Measurements from ENCODE around the gene CEP85L. TPM values are rescaled to one million over a fixed set of nuclear protein-coding genes. Genes with fewer than 3 reads are reported as not detected.

CEP85L gene
- total RNA-seq, 1 donor from 2014 or later = 42.3 TPM

GRCh38 chr6:118591897-118592296 lies 59.5 kb downstream of the CEP85L start:
- no peaks in the 10 kb centered on the region for H3K27me3 Mint-ChIP-seq
- H3K36me3 Mint-ChIP-seq (ENCODE audit: low read depth) = peaks cover 29% of the 10 kb centered on the region
- peaks cover 3% of the 10 kb centered on the region for H3K9me3 Mint-ChIP-seq
- no peak for DNase-seq
- no peak overlapping the region for H3K27ac Mint-ChIP-seq
- no peak overlapping the region for H3K4me3 Mint-ChIP-seq
- peaks cover 9% of the 10 kb centered on the region for H3K4me1 Mint-ChIP-seq
- intact Hi-C loops (cut with micrococcal nuclease) = no loop called here

- H3K27me3 Mint-ChIP-seq = no peaks in the 10 kb centered on the region
- H3K27ac Mint-ChIP-seq = no peak overlapping the region
- peak; percentile 39 for DNase-seq
- H3K4me3 Mint-ChIP-seq = no peak overlapping the region
- H3K36me3 Mint-ChIP-seq (ENCODE audit: low read depth) = peaks cover 35% of the 10 kb centered on the region
- H3K4me1 Mint-ChIP-seq = peaks cover 6% of the 10 kb centered on the region
- H3K9me3 Mint-ChIP-seq = no peaks in the 10 kb centered on the region
- intact Hi-C loops (cut with micrococcal nuclease) = loop anchor here (2.0 to 10.0 kb wide), 2 partner anchors 29 to 305 kb away; no protein-coding TSS in a partner anchor
These were observed 61.6 kb downstream of the CEP85L start for GRCh38 chr6:118589649-118590365.

- intact Hi-C loops (cut with micrococcal nuclease) = loop anchor here (2.0 to 10.0 kb wide), 2 partner anchors 30 to 304 kb away; no protein-coding TSS in a partner anchor
- peaks cover 6% of the 10 kb centered on the region for H3K4me1 Mint-ChIP-seq
- H3K36me3 Mint-ChIP-seq (ENCODE audit: low read depth) = peaks cover 35% of the 10 kb centered on the region
- no peaks in the 10 kb centered on the region for H3K9me3 Mint-ChIP-seq
- no peak overlapping the region for H3K4me3 Mint-ChIP-seq
- H3K27me3 Mint-ChIP-seq = no peaks in the 10 kb centered on the region
- DNase-seq = no peak
- no peak overlapping the region for H3K27ac Mint-ChIP-seq
These were observed 62.2 kb downstream of the CEP85L start for GRCh38 chr6:118589186-118589585.

- Mint-ChIP-seq H3K4me3 (no peak overlapping the region), H3K9me3 (no peaks in the 10 kb centered on the region), H3K27ac (no peak overlapping the region), H3K4me1 (peaks cover 4% of the 10 kb centered on the region), H3K27me3 (no peaks in the 10 kb centered on the region), H3K36me3 (ENCODE audit: low read depth) (peaks cover 32% of the 10 kb centered on the region)
- intact Hi-C loops (cut with micrococcal nuclease) = loop anchor here (2.0 to 10.0 kb wide), 2 partner anchors 30 to 304 kb away; no protein-coding TSS in a partner anchor
- no peak for DNase-seq
These were observed 62.8 kb downstream of the CEP85L start for GRCh38 chr6:118588626-118589025.

GRCh38 chr6:118586746-118587485 lies 64.5 kb downstream of the CEP85L start:
- no peaks in the 10 kb centered on the region for H3K9me3 Mint-ChIP-seq

GRCh38 chr6:118584911-118585310 lies 66.5 kb downstream of the CEP85L start:
- Mint-ChIP-seq H3K36me3 (ENCODE audit: low read depth) (peaks cover 46% of the 10 kb centered on the region), H3K9me3 (peaks cover 5% of the 10 kb centered on the region), H3K27me3 (no peaks in the 10 kb centered on the region), H3K4me3 (no peak overlapping the region), H3K27ac (no peak overlapping the region), H3K4me1 (peaks cover 5% of the 10 kb centered on the region)
- intact Hi-C loops (cut with micrococcal nuclease) = loop anchor here (10.0 kb wide), 1 partner anchor 300 kb away; no protein-coding TSS in a partner anchor
- DNase-seq = peak; percentile 45

More at GRCh38 chr6:118586746-118587485, 64.5 kb downstream of the CEP85L start:
- intact Hi-C loops (cut with micrococcal nuclease) = loop anchor here (10.0 kb wide), 1 partner anchor 302 kb away; no protein-coding TSS in a partner anchor
- no peak overlapping the region for H3K4me3 Mint-ChIP-seq
- DNase-seq = no peak
- H3K27ac Mint-ChIP-seq = no peak overlapping the region
- peaks cover 3% of the 10 kb centered on the region for H3K4me1 Mint-ChIP-seq
- peaks cover 35% of the 10 kb centered on the region for H3K36me3 Mint-ChIP-seq (ENCODE audit: low read depth)
- H3K27me3 Mint-ChIP-seq = no peaks in the 10 kb centered on the region

GRCh38 chr6:118581489-118581959 lies 69.9 kb downstream of the CEP85L start:
- Mint-ChIP-seq H3K4me3 (no peak overlapping the region), H3K9me3 (peaks cover 14% of the 10 kb centered on the region), H3K27me3 (no peaks in the 10 kb centered on the region), H3K36me3 (ENCODE audit: low read depth) (peaks cover 67% of the 10 kb centered on the region), H3K27ac (no peak overlapping the region), H3K4me1 (peaks cover 7% of the 10 kb centered on the region)
- peak; percentile 53 for DNase-seq
- intact Hi-C loops (cut with micrococcal nuclease) = loop anchor here (10.0 kb wide), 1 partner anchor 297 kb away; no protein-coding TSS in a partner anchor

- peak; percentile 78 for DNase-seq
- intact Hi-C loops (cut with micrococcal nuclease) = loop anchor here (10.0 kb wide), 1 partner anchor 296 kb away; no protein-coding TSS in a partner anchor
- Mint-ChIP-seq H3K36me3 (ENCODE audit: low read depth) (peaks cover 72% of the 10 kb centered on the region), H3K27ac (peak overlapping the region; percentile 76), H3K4me3 (no peak overlapping the region), H3K9me3 (peaks cover 21% of the 10 kb centered on the region), H3K4me1 (peaks cover 7% of the 10 kb centered on the region), H3K27me3 (no peaks in the 10 kb centered on the region)
These were observed 70.6 kb downstream of the CEP85L start for GRCh38 chr6:118580585-118581419.

- H3K4me3 Mint-ChIP-seq = no peak overlapping the region
- DNase-seq = peak; percentile 37
- H3K27me3 Mint-ChIP-seq = no peaks in the 10 kb centered on the region
- no peak overlapping the region for H3K27ac Mint-ChIP-seq
- peaks cover 25% of the 10 kb centered on the region for H3K9me3 Mint-ChIP-seq
- H3K4me1 Mint-ChIP-seq = peaks cover 7% of the 10 kb centered on the region
- H3K36me3 Mint-ChIP-seq (ENCODE audit: low read depth) = peaks cover 75% of the 10 kb centered on the region
- intact Hi-C loops (cut with micrococcal nuclease) = loop anchor here (10.0 kb wide), 1 partner anchor 295 kb away; no protein-coding TSS in a partner anchor
These were observed 71.6 kb downstream of the CEP85L start for GRCh38 chr6:118579786-118580185.

- Mint-ChIP-seq H3K4me3 (no peak overlapping the region), H3K27ac (no peak overlapping the region), H3K4me1 (peaks cover 7% of the 10 kb centered on the region), H3K27me3 (no peaks in the 10 kb centered on the region), H3K36me3 (ENCODE audit: low read depth) (peaks cover 85% of the 10 kb centered on the region), H3K9me3 (peaks cover 35% of the 10 kb centered on the region)
- intact Hi-C loops (cut with micrococcal nuclease) = no loop called here
- DNase-seq = peak; percentile 43
These were observed 72.8 kb downstream of the CEP85L start for GRCh38 chr6:118578617-118579016.

GRCh38 chr6:118577972-118578371 lies 73.4 kb downstream of the CEP85L start:
- H3K27me3 Mint-ChIP-seq = no peaks in the 10 kb centered on the region
- no peak overlapping the region for H3K4me3 Mint-ChIP-seq
- DNase-seq = no peak
- intact Hi-C loops (cut with micrococcal nuclease) = no loop called here
- peaks cover 35% of the 10 kb centered on the region for H3K9me3 Mint-ChIP-seq
- peaks cover 86% of the 10 kb centered on the region for H3K36me3 Mint-ChIP-seq (ENCODE audit: low read depth)
- no peak overlapping the region for H3K27ac Mint-ChIP-seq
- H3K4me1 Mint-ChIP-seq = peaks cover 7% of the 10 kb centered on the region

- H3K36me3 Mint-ChIP-seq (ENCODE audit: low read depth) = peaks cover 57% of the 10 kb centered on the region
- peaks cover 7% of the 10 kb centered on the region for H3K4me1 Mint-ChIP-seq
- no peak overlapping the region for H3K4me3 Mint-ChIP-seq
- DNase-seq = peak; percentile 65
- no peaks in the 10 kb centered on the region for H3K27me3 Mint-ChIP-seq
- H3K9me3 Mint-ChIP-seq = peaks cover 30% of the 10 kb centered on the region
- H3K27ac Mint-ChIP-seq = peak overlapping the region; percentile 64
- intact Hi-C loops (cut with micrococcal nuclease) = no loop called here
These were observed 77.1 kb downstream of the CEP85L start for GRCh38 chr6:118574051-118574865.

Data from activated CD4-positive, alpha-beta T cell treated with anti-CD3 and anti-CD28 coated beads, Interleukin-2, amount 10 ng/mL, durations not matched to agents 24 days and 14 days (primary cell).